Measurements from ENCODE around the gene ZNF692.
"Not testable (repeated sequence)": the region's sequence is repeated elsewhere in the genome, so short reads cannot be mapped to it uniquely, and the experiment has no call there.

The ZNF692 gene

GRCh38 chr1:248858891-248859889, at the start of gene ZNF692:
Gene ZNF692 (minus strand): TSS chr1:248859085. CDS start chr1:248858309, 776 bp downstream.
- DNase-seq, result peak; percentile 98

GRCh38 chr1:248906753-248907661, 48.1 kb upstream of the ZNF692 start:
- DNase-seq, result no peak

GRCh38 chr1:248906009-248906752, 47.3 kb upstream of the ZNF692 start, which contains the start of gene PGBD2:
Gene PGBD2 (plus strand): TSS chr1:248906235. CDS start chr1:248913863, 7,628 bp downstream.
- peak; percentile 92 for DNase-seq

- no peak for DNase-seq
Measured at GRCh38 chr1:248905662-248906008, 46.8 kb upstream of the ZNF692 start.

GRCh38 chr1:248904437-248905216, 45.7 kb upstream of the ZNF692 start:
- DNase-seq, result no peak

GRCh38 chr1:248901578-248901977, 42.7 kb upstream of the ZNF692 start:
- no peak for DNase-seq

GRCh38 chr1:248900637-248901036, 41.8 kb upstream of the ZNF692 start:
- no peak for DNase-seq

GRCh38 chr1:248897412-248898337, 38.8 kb upstream of the ZNF692 start:
- DNase-seq, result no peak

GRCh38 chr1:248894837-248895236, 36.0 kb upstream of the ZNF692 start:
- DNase-seq, result no peak

- DNase-seq, result no peak
Measured at GRCh38 chr1:248892590-248892989, 33.7 kb upstream of the ZNF692 start.

- no peak for DNase-seq
Measured at GRCh38 chr1:248891758-248892157, 32.9 kb upstream of the ZNF692 start.

GRCh38 chr1:248890549-248891498, 31.9 kb upstream of the ZNF692 start:
- DNase-seq, result no peak

GRCh38 chr1:248889914-248890243, 31.0 kb upstream of the ZNF692 start:
- not testable (repeated sequence) for DNase-seq

GRCh38 chr1:248886237-248886895, 27.5 kb upstream of the ZNF692 start:
- DNase-seq, result no peak

- no peak for DNase-seq
Measured at GRCh38 chr1:248885646-248886045, 26.8 kb upstream of the ZNF692 start.

GRCh38 chr1:248884632-248885295, 25.9 kb upstream of the ZNF692 start:
- no peak for DNase-seq

GRCh38 chr1:248882427-248882826, 23.5 kb upstream of the ZNF692 start:
- DNase-seq, result not testable (repeated sequence)

- DNase-seq, result no peak
Measured at GRCh38 chr1:248881261-248881660, 22.4 kb upstream of the ZNF692 start.

Measured in midbrain (tissue), 1 donor.